Astrocyte of the hippocampus (primary cell): ENCODE measurements around the gene CARNS1.

Experiments used
- DNase-seq: peaks from one replicate; pipeline ENCODE4 v3.0.0; 2011; ENCODE audit warnings: low read depth, low spot score

CARNS1 gene

GRCh38 chr11:67415501-67416304, at the start of gene CARNS1:
Gene CARNS1 (plus strand): TSS chr11:67415678. CDS start chr11:67416200, 522 bp downstream.
- DNase-seq, result no peak

GRCh38 chr11:67365736-67366444, 49.6 kb upstream of the CARNS1 start:
- DNase-seq, result no peak

- no peak for DNase-seq
Measured at GRCh38 chr11:67366546-67366945, 48.9 kb upstream of the CARNS1 start.

GRCh38 chr11:67366961-67367760, 48.3 kb upstream of the CARNS1 start:
- DNase-seq, result no peak

- DNase-seq, result no peak
Measured at GRCh38 chr11:67367761-67368227, 47.7 kb upstream of the CARNS1 start.

- no peak for DNase-seq
Measured at GRCh38 chr11:67368621-67369020, 46.9 kb upstream of the CARNS1 start.

GRCh38 chr11:67369275-67369674, 46.2 kb upstream of the CARNS1 start:
- no peak for DNase-seq

GRCh38 chr11:67369801-67370284, 45.6 kb upstream of the CARNS1 start:
- peak; percentile 63 for DNase-seq

GRCh38 chr11:67370351-67371076, 45.0 kb upstream of the CARNS1 start:
- DNase-seq, result no peak

GRCh38 chr11:67371189-67371910, 44.1 kb upstream of the CARNS1 start:
- peak; percentile 73 for DNase-seq

GRCh38 chr11:67371911-67372320, 43.6 kb upstream of the CARNS1 start:
- no peak for DNase-seq

- no peak for DNase-seq
Measured at GRCh38 chr11:67372321-67372992, 43.0 kb upstream of the CARNS1 start.

- DNase-seq, result peak; percentile 82
Measured at GRCh38 chr11:67372993-67373647, 42.4 kb upstream of the CARNS1 start, which contains the start of gene CLCF1. Gene CLCF1 (minus strand): TSS chr11:67373598. CDS start chr11:67373539, 59 bp downstream.

- peak; percentile 98 for DNase-seq
Measured at GRCh38 chr11:67373648-67374570, 41.6 kb upstream of the CARNS1 start.

- DNase-seq, result peak; percentile 80
Measured at GRCh38 chr11:67374571-67375281, 40.8 kb upstream of the CARNS1 start.

GRCh38 chr11:67375320-67376055, 40.0 kb upstream of the CARNS1 start:
- peak; percentile 66 for DNase-seq
